ENCODE measurements around the gene CAPN13. TPM values are rescaled to one million over a fixed set of nuclear protein-coding genes. Genes with fewer than 3 reads are reported as not detected.

The CAPN13 gene
- total and polyA plus RNA-seq, 2 experiments from 2014 or later = 0.50 to 0.94 TPM

DNA sequence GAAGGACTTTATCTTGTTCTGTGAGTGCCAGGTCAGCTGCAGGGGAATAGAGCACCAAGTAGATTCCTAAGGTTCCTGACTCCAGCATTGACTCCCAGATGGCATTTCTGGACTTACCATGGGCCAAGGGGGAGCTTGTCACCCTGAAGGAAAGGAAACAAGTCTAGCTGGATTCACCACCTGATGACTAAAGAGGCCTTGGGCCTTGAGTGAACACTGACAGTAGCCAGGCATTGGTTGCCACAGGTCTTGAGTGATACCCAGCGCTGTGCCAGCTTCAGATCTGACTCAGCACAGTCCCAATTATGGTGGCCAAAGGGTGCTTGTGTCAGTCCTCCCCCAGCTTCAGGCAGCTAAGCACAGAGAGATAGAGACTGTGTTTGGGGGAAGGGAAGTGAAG is 40.1 kb upstream of the CAPN13 start (continued):
- TF ChIP-seq EZH2phosphoT487 (IDR thresholded peaks at IDR 0.05; ENCODE audit: unreplicated experiment) = no peak
- TF ChIP-seq POLR2AphosphoS5 (IDR thresholded peaks at IDR 0.05; ENCODE audit: low read depth) = no peak
- TF ChIP-seq, protein P1, sequence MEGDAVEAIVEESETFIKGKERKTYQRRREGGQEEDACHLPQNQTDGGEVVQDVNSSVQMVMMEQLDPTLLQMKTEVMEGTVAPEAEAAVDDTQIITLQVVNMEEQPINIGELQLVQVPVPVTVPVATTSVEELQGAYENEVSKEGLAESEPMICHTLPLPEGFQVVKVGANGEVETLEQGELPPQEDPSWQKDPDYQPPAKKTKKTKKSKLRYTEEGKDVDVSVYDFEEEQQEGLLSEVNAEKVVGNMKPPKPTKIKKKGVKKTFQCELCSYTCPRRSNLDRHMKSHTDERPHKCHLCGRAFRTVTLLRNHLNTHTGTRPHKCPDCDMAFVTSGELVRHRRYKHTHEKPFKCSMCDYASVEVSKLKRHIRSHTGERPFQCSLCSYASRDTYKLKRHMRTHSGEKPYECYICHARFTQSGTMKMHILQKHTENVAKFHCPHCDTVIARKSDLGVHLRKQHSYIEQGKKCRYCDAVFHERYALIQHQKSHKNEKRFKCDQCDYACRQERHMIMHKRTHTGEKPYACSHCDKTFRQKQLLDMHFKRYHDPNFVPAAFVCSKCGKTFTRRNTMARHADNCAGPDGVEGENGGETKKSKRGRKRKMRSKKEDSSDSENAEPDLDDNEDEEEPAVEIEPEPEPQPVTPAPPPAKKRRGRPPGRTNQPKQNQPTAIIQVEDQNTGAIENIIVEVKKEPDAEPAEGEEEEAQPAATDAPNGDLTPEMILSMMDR (conservative IDR thresholded peaks at IDR 0.05; ENCODE audit: low read depth in 2 of 2) = no peak
- TF ChIP-seq, protein P2, sequence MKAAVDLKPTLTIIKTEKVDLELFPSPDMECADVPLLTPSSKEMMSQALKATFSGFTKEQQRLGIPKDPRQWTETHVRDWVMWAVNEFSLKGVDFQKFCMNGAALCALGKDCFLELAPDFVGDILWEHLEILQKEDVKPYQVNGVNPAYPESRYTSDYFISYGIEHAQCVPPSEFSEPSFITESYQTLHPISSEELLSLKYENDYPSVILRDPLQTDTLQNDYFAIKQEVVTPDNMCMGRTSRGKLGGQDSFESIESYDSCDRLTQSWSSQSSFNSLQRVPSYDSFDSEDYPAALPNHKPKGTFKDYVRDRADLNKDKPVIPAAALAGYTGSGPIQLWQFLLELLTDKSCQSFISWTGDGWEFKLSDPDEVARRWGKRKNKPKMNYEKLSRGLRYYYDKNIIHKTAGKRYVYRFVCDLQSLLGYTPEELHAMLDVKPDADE (IDR thresholded peaks at IDR 0.05) = no peak
- TF ChIP-seq ZNF114 (CRISPR knock-in tag; IDR thresholded peaks at IDR 0.05) = no peak
- TF ChIP-seq NANOG (IDR thresholded peaks at IDR 0.05; ENCODE audit: borderline replicate concordance) = no peak
- TF ChIP-seq STAT1 (IDR thresholded peaks at IDR 0.05; ENCODE audit: unreplicated experiment) = no peak
- no peak for TF ChIP-seq CREB1 (CRISPR knock-in tag; IDR thresholded peaks at IDR 0.05; ENCODE audit: low read depth)
- TF ChIP-seq ZNF331 (CRISPR knock-in tag; IDR thresholded peaks at IDR 0.05; ENCODE audit: low read depth) = no peak

DNA sequence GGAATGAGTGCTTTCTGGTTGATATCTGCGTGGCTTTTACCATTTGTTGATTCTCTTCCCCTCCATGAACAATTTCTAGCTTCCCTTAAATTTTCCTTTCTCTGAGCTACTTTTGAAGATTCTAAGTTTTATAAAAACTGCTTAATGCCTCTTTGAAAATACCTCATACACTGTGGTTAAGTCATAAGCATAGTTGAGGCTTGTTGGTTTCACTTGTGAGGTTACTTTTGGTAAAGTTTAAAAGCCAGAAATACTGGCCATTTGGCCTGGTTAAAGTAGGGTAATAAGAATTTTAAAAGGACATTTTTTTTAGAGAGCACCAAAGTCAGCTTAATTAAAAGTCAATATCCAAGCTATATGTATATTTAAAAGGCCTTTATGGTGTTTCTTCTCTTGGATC is 21.3 kb upstream of the CAPN13 start:
- Histone ChIP-seq H3K9me2 (ENCODE audit: insufficient read depth) (0 out of 2 replicates have a peak, but pooled peaks cover 4% of the 10 kb centered on the region), H2AFZ (no peak overlapping the region), H3K4me1 (ENCODE audit: insufficient read depth) (no peaks in the 10 kb centered on the region), H3F3A (replicated peaks; ENCODE audit: low read depth) (no peaks in the 10 kb centered on the region), H3K4me2 (no peak overlapping the region), H3K4me3 (no peak overlapping the region), H3K27ac (ENCODE audit: low read depth) (no peak overlapping the region), H3K27me3 (ENCODE audit: insufficient read depth) (no peaks in the 10 kb centered on the region), H3K36me3 (ENCODE audit: insufficient read depth) (peaks cover 5% of the 10 kb centered on the region), H4K20me1 (replicated peaks; ENCODE audit: insufficient read depth) (no peaks in the 10 kb centered on the region), H3K79me2 (replicated peaks; ENCODE audit: insufficient read depth) (no peaks in the 10 kb centered on the region)
- H3K4me1 Mint-ChIP-seq = no peaks in the 10 kb centered on the region
- ATAC-seq (no peak), DNase-seq (ENCODE audit: low spot score) (no peak)
- peaks cover 43% of the 10 kb centered on the region for H3K9me3 Mint-ChIP-seq
- H3K27ac Mint-ChIP-seq = no peak overlapping the region
- H3K27me3 Mint-ChIP-seq (ENCODE audit: insufficient read depth, low read depth, poor library complexity) = no peaks in the 10 kb centered on the region
- peaks cover 16% of the 10 kb centered on the region; the same call in 2 of the 3 replicates for H3K36me3 Mint-ChIP-seq (ENCODE audit: low read depth)
- H3K4me3 Mint-ChIP-seq = no peak overlapping the region
- TF ChIP-seq, protein P3, sequence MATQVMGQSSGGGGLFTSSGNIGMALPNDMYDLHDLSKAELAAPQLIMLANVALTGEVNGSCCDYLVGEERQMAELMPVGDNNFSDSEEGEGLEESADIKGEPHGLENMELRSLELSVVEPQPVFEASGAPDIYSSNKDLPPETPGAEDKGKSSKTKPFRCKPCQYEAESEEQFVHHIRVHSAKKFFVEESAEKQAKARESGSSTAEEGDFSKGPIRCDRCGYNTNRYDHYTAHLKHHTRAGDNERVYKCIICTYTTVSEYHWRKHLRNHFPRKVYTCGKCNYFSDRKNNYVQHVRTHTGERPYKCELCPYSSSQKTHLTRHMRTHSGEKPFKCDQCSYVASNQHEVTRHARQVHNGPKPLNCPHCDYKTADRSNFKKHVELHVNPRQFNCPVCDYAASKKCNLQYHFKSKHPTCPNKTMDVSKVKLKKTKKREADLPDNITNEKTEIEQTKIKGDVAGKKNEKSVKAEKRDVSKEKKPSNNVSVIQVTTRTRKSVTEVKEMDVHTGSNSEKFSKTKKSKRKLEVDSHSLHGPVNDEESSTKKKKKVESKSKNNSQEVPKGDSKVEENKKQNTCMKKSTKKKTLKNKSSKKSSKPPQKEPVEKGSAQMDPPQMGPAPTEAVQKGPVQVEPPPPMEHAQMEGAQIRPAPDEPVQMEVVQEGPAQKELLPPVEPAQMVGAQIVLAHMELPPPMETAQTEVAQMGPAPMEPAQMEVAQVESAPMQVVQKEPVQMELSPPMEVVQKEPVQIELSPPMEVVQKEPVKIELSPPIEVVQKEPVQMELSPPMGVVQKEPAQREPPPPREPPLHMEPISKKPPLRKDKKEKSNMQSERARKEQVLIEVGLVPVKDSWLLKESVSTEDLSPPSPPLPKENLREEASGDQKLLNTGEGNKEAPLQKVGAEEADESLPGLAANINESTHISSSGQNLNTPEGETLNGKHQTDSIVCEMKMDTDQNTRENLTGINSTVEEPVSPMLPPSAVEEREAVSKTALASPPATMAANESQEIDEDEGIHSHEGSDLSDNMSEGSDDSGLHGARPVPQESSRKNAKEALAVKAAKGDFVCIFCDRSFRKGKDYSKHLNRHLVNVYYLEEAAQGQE (IDR thresholded peaks at IDR 0.05; ENCODE audit: unreplicated experiment) = no peak
- TF ChIP-seq ZNF114 (CRISPR knock-in tag; IDR thresholded peaks at IDR 0.05) (no peak), EZH2phosphoT487 (IDR thresholded peaks at IDR 0.05; ENCODE audit: unreplicated experiment) (no peak), EZH2 (IDR thresholded peaks at IDR 0.05; ENCODE audit: low read depth, unreplicated experiment) (no peak), STAT1 (IDR thresholded peaks at IDR 0.05; ENCODE audit: unreplicated experiment) (no peak), JUNB (IDR thresholded peaks at IDR 0.05; ENCODE audit: unreplicated experiment) (no peak)
- TF ChIP-seq, protein P4, sequence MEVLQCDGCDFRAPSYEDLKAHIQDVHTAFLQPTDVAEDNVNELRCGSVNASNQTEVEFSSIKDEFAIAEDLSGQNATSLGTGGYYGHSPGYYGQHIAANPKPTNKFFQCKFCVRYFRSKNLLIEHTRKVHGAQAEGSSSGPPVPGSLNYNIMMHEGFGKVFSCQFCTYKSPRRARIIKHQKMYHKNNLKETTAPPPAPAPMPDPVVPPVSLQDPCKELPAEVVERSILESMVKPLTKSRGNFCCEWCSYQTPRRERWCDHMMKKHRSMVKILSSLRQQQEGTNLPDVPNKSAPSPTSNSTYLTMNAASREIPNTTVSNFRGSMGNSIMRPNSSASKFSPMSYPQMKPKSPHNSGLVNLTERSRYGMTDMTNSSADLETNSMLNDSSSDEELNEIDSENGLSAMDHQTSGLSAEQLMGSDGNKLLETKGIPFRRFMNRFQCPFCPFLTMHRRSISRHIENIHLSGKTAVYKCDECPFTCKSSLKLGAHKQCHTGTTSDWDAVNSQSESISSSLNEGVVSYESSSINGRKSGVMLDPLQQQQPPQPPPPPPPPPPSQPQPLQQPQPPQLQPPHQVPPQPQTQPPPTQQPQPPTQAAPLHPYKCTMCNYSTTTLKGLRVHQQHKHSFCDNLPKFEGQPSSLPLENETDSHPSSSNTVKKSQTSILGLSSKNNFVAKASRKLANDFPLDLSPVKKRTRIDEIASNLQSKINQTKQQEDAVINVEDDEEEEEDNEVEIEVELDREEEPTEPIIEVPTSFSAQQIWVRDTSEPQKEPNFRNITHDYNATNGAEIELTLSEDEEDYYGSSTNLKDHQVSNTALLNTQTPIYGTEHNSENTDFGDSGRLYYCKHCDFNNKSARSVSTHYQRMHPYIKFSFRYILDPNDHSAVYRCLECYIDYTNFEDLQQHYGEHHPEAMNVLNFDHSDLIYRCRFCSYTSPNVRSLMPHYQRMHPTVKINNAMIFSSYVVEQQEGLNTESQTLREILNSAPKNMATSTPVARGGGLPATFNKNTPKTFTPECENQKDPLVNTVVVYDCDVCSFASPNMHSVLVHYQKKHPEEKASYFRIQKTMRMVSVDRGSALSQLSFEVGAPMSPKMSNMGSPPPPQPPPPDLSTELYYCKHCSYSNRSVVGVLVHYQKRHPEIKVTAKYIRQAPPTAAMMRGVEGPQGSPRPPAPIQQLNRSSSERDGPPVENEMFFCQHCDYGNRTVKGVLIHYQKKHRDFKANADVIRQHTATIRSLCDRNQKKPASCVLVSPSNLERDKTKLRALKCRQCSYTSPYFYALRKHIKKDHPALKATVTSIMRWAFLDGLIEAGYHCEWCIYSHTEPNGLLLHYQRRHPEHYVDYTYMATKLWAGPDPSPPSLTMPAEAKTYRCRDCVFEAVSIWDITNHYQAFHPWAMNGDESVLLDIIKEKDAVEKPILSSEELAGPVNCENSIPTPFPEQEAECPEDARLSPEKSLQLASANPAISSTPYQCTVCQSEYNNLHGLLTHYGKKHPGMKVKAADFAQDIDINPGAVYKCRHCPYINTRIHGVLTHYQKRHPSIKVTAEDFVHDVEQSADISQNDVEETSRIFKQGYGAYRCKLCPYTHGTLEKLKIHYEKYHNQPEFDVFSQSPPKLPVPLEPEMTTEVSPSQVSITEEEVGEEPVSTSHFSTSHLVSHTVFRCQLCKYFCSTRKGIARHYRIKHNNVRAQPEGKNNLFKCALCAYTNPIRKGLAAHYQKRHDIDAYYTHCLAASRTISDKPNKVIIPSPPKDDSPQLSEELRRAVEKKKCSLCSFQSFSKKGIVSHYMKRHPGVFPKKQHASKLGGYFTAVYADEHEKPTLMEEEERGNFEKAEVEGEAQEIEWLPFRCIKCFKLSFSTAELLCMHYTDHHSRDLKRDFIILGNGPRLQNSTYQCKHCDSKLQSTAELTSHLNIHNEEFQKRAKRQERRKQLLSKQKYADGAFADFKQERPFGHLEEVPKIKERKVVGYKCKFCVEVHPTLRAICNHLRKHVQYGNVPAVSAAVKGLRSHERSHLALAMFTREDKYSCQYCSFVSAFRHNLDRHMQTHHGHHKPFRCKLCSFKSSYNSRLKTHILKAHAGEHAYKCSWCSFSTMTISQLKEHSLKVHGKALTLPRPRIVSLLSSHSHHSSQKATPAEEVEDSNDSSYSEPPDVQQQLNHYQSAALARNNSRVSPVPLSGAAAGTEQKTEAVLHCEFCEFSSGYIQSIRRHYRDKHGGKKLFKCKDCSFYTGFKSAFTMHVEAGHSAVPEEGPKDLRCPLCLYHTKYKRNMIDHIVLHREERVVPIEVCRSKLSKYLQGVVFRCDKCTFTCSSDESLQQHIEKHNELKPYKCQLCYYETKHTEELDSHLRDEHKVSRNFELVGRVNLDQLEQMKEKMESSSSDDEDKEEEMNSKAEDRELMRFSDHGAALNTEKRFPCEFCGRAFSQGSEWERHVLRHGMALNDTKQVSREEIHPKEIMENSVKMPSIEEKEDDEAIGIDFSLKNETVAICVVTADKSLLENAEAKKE (CRISPR knock-in tag; IDR thresholded peaks at IDR 0.05) = no peak
